Measurements from ENCODE around the gene SNRPF. TPM values are rescaled to one million over a fixed set of nuclear protein-coding genes. Genes with fewer than 3 reads are reported as not detected.

SNRPF gene
- total RNA-seq, 1 donor from 2014 or later: 36.9 TPM

DNA sequence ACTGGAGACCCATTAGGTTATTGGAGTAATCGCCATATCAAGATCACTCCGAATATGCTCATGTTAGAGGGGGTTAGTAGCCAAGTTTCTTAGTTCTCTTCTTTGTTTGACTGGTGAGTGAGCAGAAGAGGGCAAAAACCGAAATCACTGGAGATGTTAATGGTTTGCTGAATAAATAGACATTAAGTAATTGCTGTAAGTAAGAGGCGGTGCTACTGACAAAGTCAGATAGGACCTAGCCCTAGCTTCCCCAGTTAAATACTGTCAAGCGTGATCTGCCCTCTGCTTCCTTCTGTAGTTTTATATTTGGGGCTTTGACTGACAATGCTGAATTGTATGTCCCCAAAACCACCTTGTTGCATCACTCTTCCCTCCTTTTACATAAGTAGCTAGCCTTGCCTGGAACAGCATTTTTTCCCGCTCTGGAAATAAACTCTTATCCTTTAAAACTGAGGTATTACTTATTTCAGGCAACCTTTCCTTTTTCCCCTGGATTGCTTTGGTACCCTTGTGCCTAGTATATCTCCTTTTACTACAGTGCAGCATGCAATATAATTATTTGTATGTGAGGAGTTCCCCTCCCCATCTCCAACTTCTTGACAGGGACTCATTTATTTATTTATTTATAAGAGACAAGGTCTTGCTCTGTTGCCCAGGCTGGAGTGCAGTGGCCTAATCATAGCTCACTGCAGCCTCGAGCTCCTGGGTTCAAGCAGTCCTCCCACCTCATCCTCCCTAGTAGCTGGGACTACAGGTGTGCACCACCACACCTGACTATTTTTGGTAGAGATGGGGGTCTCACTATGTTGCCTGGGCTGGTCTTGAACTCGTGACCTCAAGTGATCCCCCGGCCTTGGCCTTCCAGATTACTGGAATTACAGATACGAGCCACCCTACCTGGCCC is 1.4 kb downstream of the SNRPF start:
- peaks cover 33% of the 10 kb centered on the region for H3K36me3 Mint-ChIP-seq
- DNase-seq (ENCODE audit: low spot score in 2 of 2, unreplicated experiment in 2 of 2): no peak
- H3K27ac Mint-ChIP-seq: no peak overlapping the region
- H3K27me3 Mint-ChIP-seq (ENCODE audit: low read depth): no peaks in the 10 kb centered on the region
- no peak overlapping the region for H3K4me3 Mint-ChIP-seq
- peaks cover 5% of the 10 kb centered on the region for H3K4me1 Mint-ChIP-seq
- TF ChIP-seq, protein P1, sequence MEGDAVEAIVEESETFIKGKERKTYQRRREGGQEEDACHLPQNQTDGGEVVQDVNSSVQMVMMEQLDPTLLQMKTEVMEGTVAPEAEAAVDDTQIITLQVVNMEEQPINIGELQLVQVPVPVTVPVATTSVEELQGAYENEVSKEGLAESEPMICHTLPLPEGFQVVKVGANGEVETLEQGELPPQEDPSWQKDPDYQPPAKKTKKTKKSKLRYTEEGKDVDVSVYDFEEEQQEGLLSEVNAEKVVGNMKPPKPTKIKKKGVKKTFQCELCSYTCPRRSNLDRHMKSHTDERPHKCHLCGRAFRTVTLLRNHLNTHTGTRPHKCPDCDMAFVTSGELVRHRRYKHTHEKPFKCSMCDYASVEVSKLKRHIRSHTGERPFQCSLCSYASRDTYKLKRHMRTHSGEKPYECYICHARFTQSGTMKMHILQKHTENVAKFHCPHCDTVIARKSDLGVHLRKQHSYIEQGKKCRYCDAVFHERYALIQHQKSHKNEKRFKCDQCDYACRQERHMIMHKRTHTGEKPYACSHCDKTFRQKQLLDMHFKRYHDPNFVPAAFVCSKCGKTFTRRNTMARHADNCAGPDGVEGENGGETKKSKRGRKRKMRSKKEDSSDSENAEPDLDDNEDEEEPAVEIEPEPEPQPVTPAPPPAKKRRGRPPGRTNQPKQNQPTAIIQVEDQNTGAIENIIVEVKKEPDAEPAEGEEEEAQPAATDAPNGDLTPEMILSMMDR (IDR thresholded peaks at IDR 0.05; ENCODE audit: unreplicated experiment): no peak
- H3K9me3 Mint-ChIP-seq: peaks cover 12% of the 10 kb centered on the region

DNA sequence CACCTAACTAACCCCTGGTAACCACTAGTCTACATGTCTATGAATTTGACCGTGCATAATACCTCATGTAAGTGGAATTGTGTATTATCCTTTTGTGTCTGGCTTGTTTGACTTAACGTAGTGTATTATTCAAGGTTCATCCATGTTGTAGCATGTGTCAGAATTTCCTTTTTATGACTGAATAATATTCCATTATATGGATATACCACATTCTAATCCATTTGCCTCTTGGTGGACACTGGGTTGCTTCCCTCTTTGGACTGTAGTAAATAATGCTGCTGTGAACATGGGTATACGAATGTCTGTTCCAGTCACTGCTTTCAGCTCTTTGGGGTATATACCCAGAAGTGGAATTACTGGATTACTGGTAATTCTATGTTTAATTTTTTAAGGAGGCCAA is 3.3 kb downstream of the SNRPF start:
- H3K4me1 Mint-ChIP-seq: peaks cover 5% of the 10 kb centered on the region
- no peak overlapping the region for H3K27ac Mint-ChIP-seq
- H3K27me3 Mint-ChIP-seq (ENCODE audit: low read depth): no peaks in the 10 kb centered on the region
- peaks cover 39% of the 10 kb centered on the region for H3K36me3 Mint-ChIP-seq
- TF ChIP-seq, protein P1 (IDR thresholded peaks at IDR 0.05; ENCODE audit: unreplicated experiment): no peak
- peaks cover 12% of the 10 kb centered on the region for H3K9me3 Mint-ChIP-seq
- DNase-seq (ENCODE audit: low spot score in 2 of 2, unreplicated experiment in 2 of 2): no peak
- H3K4me3 Mint-ChIP-seq: no peak overlapping the region

DNA sequence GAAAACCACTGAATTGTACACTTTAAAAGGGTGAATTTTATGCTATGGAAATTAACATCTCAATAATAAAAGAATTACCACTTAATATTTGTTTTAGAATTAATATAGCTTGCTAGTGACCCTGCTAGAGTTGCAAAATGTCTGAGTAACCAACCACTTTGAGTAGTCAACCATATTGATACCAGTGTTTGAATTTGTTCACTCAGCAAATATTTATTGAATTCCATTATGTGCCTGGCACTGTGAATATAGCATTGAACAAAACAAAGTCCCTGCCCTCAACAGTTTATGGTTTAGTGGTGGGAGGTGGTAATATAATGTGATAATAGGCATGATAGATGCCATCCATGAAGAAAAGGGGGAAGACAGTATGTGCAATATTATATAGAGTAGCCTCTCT is 4.6 kb downstream of the SNRPF start:
- Mint-ChIP-seq H3K36me3 (peaks cover 41% of the 10 kb centered on the region), H3K4me3 (no peak overlapping the region), H3K27ac (no peak overlapping the region), H3K27me3 (ENCODE audit: low read depth) (no peaks in the 10 kb centered on the region), H3K4me1 (peaks cover 3% of the 10 kb centered on the region), H3K9me3 (peaks cover 12% of the 10 kb centered on the region)
- DNase-seq (ENCODE audit: low spot score in 2 of 2, unreplicated experiment in 2 of 2): no peak
- TF ChIP-seq, protein P1 (IDR thresholded peaks at IDR 0.05; ENCODE audit: unreplicated experiment): no peak

DNA sequence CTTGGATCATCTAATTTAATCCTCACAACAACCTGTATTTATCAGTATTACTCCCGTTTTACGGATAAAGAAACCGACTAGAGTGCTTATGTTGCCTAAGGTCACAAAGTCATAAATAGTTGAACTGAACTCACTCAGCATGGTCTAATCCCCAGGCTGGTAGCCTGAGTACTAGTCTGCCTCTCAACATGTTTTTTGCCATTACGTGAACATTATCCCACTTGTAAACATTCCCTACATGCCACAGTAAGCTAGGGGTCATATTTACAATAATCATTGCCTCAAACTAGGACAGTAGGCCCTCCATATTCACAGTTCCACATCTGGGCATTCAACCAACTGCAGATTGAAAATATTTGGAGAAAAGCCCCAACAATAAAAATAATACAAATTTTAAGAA is 12.1 kb downstream of the SNRPF start:
- Mint-ChIP-seq H3K36me3 (peaks cover 25% of the 10 kb centered on the region), H3K27ac (no peak overlapping the region), H3K9me3 (peaks cover 6% of the 10 kb centered on the region), H3K27me3 (ENCODE audit: low read depth) (no peaks in the 10 kb centered on the region), H3K4me1 (peaks cover 3% of the 10 kb centered on the region), H3K4me3 (no peak overlapping the region)
- TF ChIP-seq, protein P1 (IDR thresholded peaks at IDR 0.05; ENCODE audit: unreplicated experiment): no peak
- no peak for DNase-seq (ENCODE audit: low spot score in 2 of 2, unreplicated experiment in 2 of 2)

DNA sequence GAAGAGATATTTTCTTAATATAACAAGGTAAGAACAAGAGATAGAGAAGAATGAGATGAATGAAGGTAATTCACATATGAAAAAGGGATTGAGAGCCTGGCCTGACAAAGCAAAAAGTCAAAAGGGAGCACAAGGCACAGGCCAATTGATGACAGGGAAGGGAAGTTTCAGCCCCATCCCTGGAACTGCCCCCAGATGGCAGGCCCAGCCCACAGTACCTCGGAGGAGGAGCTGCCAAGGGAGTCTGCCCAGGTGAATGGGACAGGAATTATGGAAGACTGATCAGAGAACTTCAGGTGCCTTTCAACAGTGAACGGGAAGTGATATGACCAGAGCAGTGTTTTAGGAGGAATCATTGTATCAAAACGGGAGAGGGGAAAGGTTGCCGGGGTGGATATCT is 15.7 kb downstream of the SNRPF start:
- peaks cover 14% of the 10 kb centered on the region for H3K36me3 Mint-ChIP-seq
- H3K27ac Mint-ChIP-seq: no peak overlapping the region
- peaks cover 3% of the 10 kb centered on the region for H3K4me1 Mint-ChIP-seq
- TF ChIP-seq, protein P1 (IDR thresholded peaks at IDR 0.05; ENCODE audit: unreplicated experiment): no peak
- peaks cover 6% of the 10 kb centered on the region for H3K9me3 Mint-ChIP-seq
- no peaks in the 10 kb centered on the region for H3K27me3 Mint-ChIP-seq (ENCODE audit: low read depth)
- DNase-seq (ENCODE audit: low spot score in 2 of 2, unreplicated experiment in 2 of 2): no peak
- H3K4me3 Mint-ChIP-seq: no peak overlapping the region

Measured in mesothelial cell of epicardium (in vitro differentiated cells).